Stimulated activated CD4-positive, alpha-beta T cell treated with anti-CD3 and anti-CD28 coated beads, Interleukin-15, amount 100 ng/mL, for 48 hours (primary cell): ENCODE data around the gene NQO2.
"Not testable (repeated sequence)": the region's sequence is repeated elsewhere in the genome, so short reads cannot be mapped to it uniquely, and the experiment has no call there.

Experiments used
- DNase-seq, 2 donors: peaks; one replicate each; pipeline ENCODE4 v3.0.0-alpha.2; 2020; ENCODE audit warnings: low read depth in 2 of 2

Gene NQO2

GRCh38 chr6:2989332-2990247, 10.1 kb upstream of the NQO2 start:
- DNase-seq = peak; percentile 66 to 73

GRCh38 chr6:2990248-2990931, 9.3 kb upstream of the NQO2 start:
- DNase-seq = no peak

- DNase-seq = no peak
These were observed 8.7 kb upstream of the NQO2 start for GRCh38 chr6:2990932-2991506.

GRCh38 chr6:2992330-2992979, 7.2 kb upstream of the NQO2 start:
- DNase-seq = no peak

GRCh38 chr6:2993755-2994317, 5.9 kb upstream of the NQO2 start:
- no peak for DNase-seq

GRCh38 chr6:2998249-2998997, 1.3 kb upstream of the NQO2 start:
- peak in 1 of 2 donors; percentile 36 for DNase-seq

- peak; percentile 62 to 64 for DNase-seq
These were observed 586 bp upstream of the NQO2 start for GRCh38 chr6:2998998-2999617.

- no peak for DNase-seq
These were observed 1.6 kb downstream of the NQO2 start for GRCh38 chr6:3001146-3001772.

- no peak for DNase-seq
These were observed 2.1 kb downstream of the NQO2 start for GRCh38 chr6:3001773-3002293.

GRCh38 chr6:3003226-3003625, 3.5 kb downstream of the NQO2 start:
- DNase-seq = not testable (repeated sequence)

GRCh38 chr6:3005077-3005476, 5.4 kb downstream of the NQO2 start:
- no peak for DNase-seq

- DNase-seq = no peak
These were observed 6.2 kb downstream of the NQO2 start for GRCh38 chr6:3005874-3006273.

- no peak for DNase-seq
These were observed 6.8 kb downstream of the NQO2 start for GRCh38 chr6:3006476-3006875.

GRCh38 chr6:3007571-3007970, 7.9 kb downstream of the NQO2 start:
- no peak for DNase-seq

GRCh38 chr6:3008712-3009265, 9.1 kb downstream of the NQO2 start:
- DNase-seq = not testable (repeated sequence)

GRCh38 chr6:3009930-3010329, 10.2 kb downstream of the NQO2 start:
- DNase-seq = no peak

- no peak for DNase-seq
These were observed 11.5 kb downstream of the NQO2 start for GRCh38 chr6:3011158-3011557.

GRCh38 chr6:3011592-3011991, 11.9 kb downstream of the NQO2 start:
- DNase-seq = no peak

- no peak for DNase-seq
These were observed 13.8 kb downstream of the NQO2 start for GRCh38 chr6:3013486-3013885.
